K562 (cell line): ENCODE results near the gene LENEP. TPM values are rescaled to one million over a fixed set of nuclear protein-coding genes. Genes with fewer than 3 reads are reported as not detected.
A peak's percentile ranks its signal among the peaks of the same experiment; 100 is the strongest.

Source experiments
- CREB1 ChIP-seq, 2 experiments: sonication (generic) in 1 of 2; formaldehyde crosslinking in 1 of 2; IDR thresholded peaks; 2 replicates each; pipeline versions ENCODE4 v1.6.1 to v1.8.0; 2012 to 2022; ENCODE audit warnings: inconsistent platforms in 1 of 2, mild to moderate bottlenecking in 1 of 2, missing genetic modification reagents in 1 of 2, moderate library complexity in 1 of 2
- ELF4 ChIP-seq: fragments of 450-650 bp; formaldehyde crosslinking; IDR thresholded peaks from 2 replicates; pipeline ENCODE4 v1.4.0; 2022; ENCODE audit warnings: missing genetic modification characterization
- ERF ChIP-seq: fragments of 450-650 bp; formaldehyde crosslinking; IDR thresholded peaks from 2 replicates; pipeline ENCODE4 v1.4.0; 2020; ENCODE audit warnings: mild to moderate bottlenecking, mixed read lengths
- FOSL1 ChIP-seq: fragments of 200-800 bp; sonication (Bioruptor generic); conservative IDR thresholded peaks from 2 replicates; pipeline ENCODE4 v1.6.1; 2016; ENCODE audit warnings: missing genetic modification characterization, missing compliant biosample characterization
- HDAC2 ChIP-seq: fragments of 450-650 bp; IDR thresholded peaks from 2 replicates; pipeline ENCODE4 v1.6.1; 2016; ENCODE audit warnings: mild to moderate bottlenecking
- HMG20B ChIP-seq: fragments of 250-450 bp; sonication (Bioruptor Pico); IDR thresholded peaks from 2 replicates; pipeline ENCODE4 v1.5.0; 2021; ENCODE audit warnings: mild to moderate bottlenecking
- HNRNPK ChIP-seq: fragments of 200-400 bp; formaldehyde crosslinking; IDR thresholded peaks from one replicate; pipeline ENCODE4 v1.6.1; 2018; ENCODE audit warnings: mild to moderate bottlenecking, low read depth, low read length; ENCODE audit not compliant: poor library complexity, severe bottlenecking
- MLX ChIP-seq, 2 experiments: fragments of 450-650 bp in 1 of 2; sonication (generic) in 1 of 2; formaldehyde crosslinking; conservative IDR thresholded peaks; 2 replicates each; pipeline versions ENCODE4 v1.4.0 to v1.8.1; 2020 to 2022; ENCODE audit warnings: mild to moderate bottlenecking in 1 of 2, missing genetic modification reagents in 1 of 2
- NCOA6 ChIP-seq: fragments of 450-650 bp; IDR thresholded peaks from 2 replicates; pipeline ENCODE4 v1.6.1; 2017; ENCODE audit warnings: mild to moderate bottlenecking
- PHF21A ChIP-seq: fragments of 450-650 bp; IDR thresholded peaks from 2 replicates; pipeline ENCODE4 v1.6.1; 2017; ENCODE audit warnings: low read depth, borderline replicate concordance
- PRPF4 ChIP-seq: fragments of 200-400 bp; formaldehyde crosslinking; IDR thresholded peaks from one replicate; pipeline ENCODE4 v1.6.1; 2017; ENCODE audit warnings: low read length, low read depth, mild to moderate bottlenecking; ENCODE audit not compliant: insufficient read depth, poor library complexity, severe bottlenecking
- RFX5 ChIP-seq: IDR thresholded peaks from 2 replicates; pipeline ENCODE4 v1.6.1; 2011; ENCODE audit warnings: low read depth, mild to moderate bottlenecking, improper control_type of control experiment, low read length
- RREB1 ChIP-seq: fragments of 250-450 bp; sonication (Bioruptor Pico); IDR thresholded peaks from 2 replicates; pipeline ENCODE4 v1.4.0; 2020
- SMARCE1 ChIP-seq: fragments of 450-650 bp; IDR thresholded peaks from 2 replicates; pipeline ENCODE4 v1.7.1; 2016; ENCODE audit warnings: mild to moderate bottlenecking
- TFAP4 ChIP-seq: sonication (generic); formaldehyde crosslinking; IDR thresholded peaks from 2 replicates; pipeline ENCODE4 v1.8.0; 2022; ENCODE audit warnings: missing genetic modification reagents, mild to moderate bottlenecking, moderate library complexity, borderline replicate concordance
- XRCC5 ChIP-seq: fragments of 200-400 bp; formaldehyde crosslinking; IDR thresholded peaks from 2 replicates; pipeline ENCODE4 v1.6.1; 2017; ENCODE audit warnings: low read depth, mild to moderate bottlenecking, low read length
- ZNF121 ChIP-seq: sonication (generic); formaldehyde crosslinking; conservative IDR thresholded peaks from 2 replicates; pipeline ENCODE4 v1.8.0; 2022; ENCODE audit warnings: missing genetic modification reagents
- ZNF436 ChIP-seq: fragments of 250-450, 450-650 bp; sonication (Bioruptor Pico); formaldehyde crosslinking; IDR thresholded peaks from 2 replicates; pipeline ENCODE4 v1.7.0; 2020; ENCODE audit warnings: mild to moderate bottlenecking
- ZNF57 ChIP-seq: fragments of 450-650 bp; formaldehyde crosslinking; IDR thresholded peaks from 2 replicates; pipeline ENCODE4 v1.4.0; 2020; ENCODE audit warnings: mild to moderate bottlenecking, moderate library complexity
- ZNF785 ChIP-seq: fragments of 250-450 bp; sonication (Bioruptor Pico); IDR thresholded peaks from 2 replicates; pipeline ENCODE4 v1.4.0; 2020; ENCODE audit warnings: mild to moderate bottlenecking
- polyA plus RNA-seq, 8 experiments: library from polyadenylated mRNA; depleted of rRNA in 4 of 8; stranded (reverse) in 5 of 8; unstranded in 3 of 8; fragments of >200 nt; fragmentation: Nextera tagmentation in 2 of 8; fragmentation: Illumina TruSeq in 1 of 8; extraction: Ambion mirVana in 2 of 8; extraction: Trizol in 1 of 8; gene quantifications; 2 replicates each; pipeline versions ENCODE4 v1.2.1 to v1.2.3, GENCODE V29; 2011 to 2014; ENCODE audit warnings: inconsistent platforms in 1 of 8, missing spikeins in 1 of 8
- total RNA-seq, 7 experiments: library from RNA; depleted of rRNA in 6 of 7; stranded (reverse); fragments of >200 nt in 6 of 7; fragmentation: Illumina TruSeq in 2 of 7; extraction: Trizol in 2 of 7; gene quantifications; 2 replicates each; pipeline versions ENCODE4 v1.2.1 to v1.2.3, GENCODE V29; 2011 to 2021; ENCODE audit warnings: low replicate concordance in 1 of 7

The LENEP gene
- total and polyA plus RNA-seq, 9 of the 15 experiments (the other 6 are each of a cell fraction or from before 2014, with no cell fraction given): 0.23 to 0.87 (median 0.67) TPM; not detected in 5

- TF ChIP-seq PHF21A: no peak
- TF ChIP-seq PRPF4: no peak
- TF ChIP-seq HNRNPK: no peak
- TF ChIP-seq ZNF785: no peak
- no peak for TF ChIP-seq HMG20B (CRISPR knock-in tag)
- TF ChIP-seq HDAC2: peak; percentile 87
- TF ChIP-seq XRCC5: no peak
- TF ChIP-seq ELF4: peak; percentile 91
- no peak for TF ChIP-seq RREB1 (CRISPR knock-in tag)
- 0 out of 2 replicates have a peak, but pooled peaks have one; percentile 25 for TF ChIP-seq ERF (CRISPR knock-in tag)
- TF ChIP-seq CREB1 (IDR thresholded peaks at IDR 0.05): peak; percentile 55; the same call in 1 of the 2 replicates
- TF ChIP-seq CREB1 (CRISPR knock-in tag; IDR thresholded peaks at IDR 0.05): peak; percentile 70; the same call in 1 of the 2 replicates
- TF ChIP-seq NCOA6: no peak
- TF ChIP-seq SMARCE1: no peak
- TF ChIP-seq RFX5: no peak
- TF ChIP-seq ZNF57 (CRISPR knock-in tag): 0 out of 2 replicates have a peak, but pooled peaks have one; percentile 48
- no peak for TF ChIP-seq FOSL1 (tag)
- TF ChIP-seq ZNF121 (CRISPR knock-in tag): no peak
- peak; percentile 74; the same call in 1 of the 2 replicates for TF ChIP-seq TFAP4
- no peak for TF ChIP-seq ZNF436 (CRISPR knock-in tag)
- no peak for TF ChIP-seq MLX (CRISPR knock-in tag; conservative IDR thresholded peaks at IDR 0.05)
These were observed 10.3 kb upstream of the LENEP start, which contains the start of gene FLAD1 (continued) for GRCh38 chr1:154982897-154983648.
